HG03060 (cell line): ENCODE data around the gene S100A4.

Experiments
- ATAC-seq: cut with Tn5 transposase; IDR thresholded peaks from one replicate; pipeline ENCODE4 v1.9.1; 2021; ENCODE audit warnings: low read depth, moderate number of reproducible peaks; ENCODE audit not compliant: unreplicated experiment

The S100A4 gene

DNA sequence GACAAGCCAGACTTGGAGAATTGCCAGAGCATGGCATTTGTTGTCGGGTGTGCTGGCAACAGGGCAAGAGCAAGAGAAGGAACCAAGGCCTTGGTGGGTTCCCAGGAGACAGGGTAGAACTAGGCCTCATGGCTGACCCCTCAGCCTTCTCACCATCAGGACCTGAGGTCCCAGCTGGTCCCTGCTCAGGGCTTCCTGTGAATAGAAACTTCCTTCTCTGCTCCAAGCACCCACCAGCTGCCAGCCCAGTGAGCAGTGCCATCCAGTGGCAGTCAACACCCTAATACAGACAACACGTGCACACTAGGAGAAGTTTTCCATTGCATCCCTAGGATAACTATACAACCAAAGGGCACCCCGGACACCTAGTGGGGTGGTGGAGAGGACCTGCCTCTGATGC, 32.6 kb downstream of the S100A4 start:
- ATAC-seq, result no peak

GRCh38 chr1:153510984-153511410, 34.6 kb downstream of the S100A4 start:
- ATAC-seq, result no peak

- ATAC-seq, result no peak
Measured at GRCh38 chr1:153509729-153510354, 35.8 kb downstream of the S100A4 start.

DNA sequence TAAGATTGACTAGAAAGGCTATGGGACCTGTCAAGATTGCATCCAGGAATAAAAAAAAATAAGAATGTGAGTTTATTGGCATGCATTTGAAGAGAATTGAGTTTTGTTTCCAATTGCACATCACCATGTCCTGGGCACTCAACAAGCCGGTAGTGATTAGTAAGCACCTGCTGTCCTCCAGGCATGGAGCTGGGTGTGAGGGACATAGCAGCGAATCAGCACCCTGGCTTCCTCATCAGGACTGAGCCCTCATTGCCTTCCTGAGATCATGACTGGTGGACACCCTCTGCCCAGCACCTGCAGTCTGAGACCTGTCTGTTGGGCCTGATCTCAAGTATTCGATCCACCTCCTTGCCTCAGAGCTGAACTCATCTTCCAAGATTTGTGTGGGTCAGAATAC, 36.6 kb downstream of the S100A4 start:
- ATAC-seq, result no peak

DNA sequence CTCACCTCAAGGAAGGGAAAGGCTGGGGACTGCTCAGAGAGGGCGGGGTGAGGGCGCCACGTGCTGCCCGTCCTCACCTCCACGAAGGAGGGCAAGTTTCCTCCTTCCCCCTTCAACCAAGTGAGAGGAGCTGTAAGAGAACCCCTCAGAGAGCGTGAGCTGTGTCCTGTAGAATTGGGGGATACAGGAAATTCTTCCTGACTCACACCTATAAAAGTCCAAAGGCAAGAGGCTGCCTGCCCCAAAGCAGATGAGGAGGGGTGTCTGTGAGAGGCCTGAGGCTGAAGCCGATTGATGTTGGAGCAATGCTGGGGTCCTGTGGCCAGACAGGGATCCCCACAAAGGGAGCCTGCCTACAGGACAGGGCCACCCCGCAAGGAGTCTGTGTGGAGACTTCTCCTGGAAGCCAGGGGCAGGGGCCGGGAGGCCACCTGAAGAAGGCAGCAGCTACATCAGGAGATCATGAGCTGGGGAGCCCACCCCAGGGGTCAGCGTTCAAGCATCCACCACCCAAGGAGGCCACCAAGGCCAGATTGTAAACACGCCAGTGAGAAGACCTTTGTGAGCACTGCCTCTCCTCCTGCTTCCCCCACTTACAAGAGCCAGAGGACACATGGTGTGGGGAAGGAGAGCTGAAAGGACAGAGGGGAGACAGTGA, 37.6 kb downstream of the S100A4 start:
- ATAC-seq, result no peak

GRCh38 chr1:153506831-153507413, 38.7 kb downstream of the S100A4 start:
- ATAC-seq, result no peak

- ATAC-seq, result no peak
Measured at GRCh38 chr1:153506386-153506785, 39.2 kb downstream of the S100A4 start.

GRCh38 chr1:153505576-153505975, 40.0 kb downstream of the S100A4 start:
- ATAC-seq, result no peak

DNA sequence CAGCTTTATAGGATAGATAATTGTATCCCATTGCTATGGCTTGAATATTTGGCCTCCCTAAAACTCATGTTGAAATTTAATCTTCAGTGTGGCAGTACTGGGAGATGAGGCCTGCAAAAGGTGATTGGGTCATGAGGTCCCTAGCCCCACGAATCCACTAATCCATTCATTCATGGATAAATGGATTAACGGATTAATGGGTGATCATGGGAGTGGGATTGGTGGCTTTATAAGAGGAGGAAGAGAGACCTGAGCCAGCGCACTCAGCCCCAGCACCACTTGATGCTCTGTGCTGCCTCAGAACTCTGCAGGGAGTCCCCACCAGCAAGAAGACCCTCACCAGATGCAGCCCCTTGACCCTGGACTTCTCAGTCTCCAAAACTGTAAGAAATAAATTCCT, 41.8 kb downstream of the S100A4 start:
- no peak for ATAC-seq

DNA sequence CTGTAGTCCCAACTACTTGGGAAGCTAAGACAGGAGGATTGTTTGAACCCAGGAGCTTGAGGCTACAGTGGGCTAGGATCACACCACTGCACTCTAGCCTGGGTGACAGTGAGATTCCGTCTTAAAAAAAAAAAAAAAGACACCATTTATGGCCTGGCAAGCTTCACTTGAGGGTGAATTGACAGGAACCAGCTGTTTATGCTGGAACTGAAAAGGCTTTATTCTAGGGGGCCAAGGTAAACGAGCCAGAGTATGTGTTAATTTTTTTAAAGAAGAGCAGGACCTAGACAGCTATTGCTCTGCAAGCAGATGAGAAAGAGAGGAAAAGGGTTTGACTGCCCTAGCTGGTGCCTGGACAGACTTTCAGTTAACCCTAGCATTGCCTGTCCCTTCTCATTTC, 46.9 kb downstream of the S100A4 start:
- no peak for ATAC-seq

DNA sequence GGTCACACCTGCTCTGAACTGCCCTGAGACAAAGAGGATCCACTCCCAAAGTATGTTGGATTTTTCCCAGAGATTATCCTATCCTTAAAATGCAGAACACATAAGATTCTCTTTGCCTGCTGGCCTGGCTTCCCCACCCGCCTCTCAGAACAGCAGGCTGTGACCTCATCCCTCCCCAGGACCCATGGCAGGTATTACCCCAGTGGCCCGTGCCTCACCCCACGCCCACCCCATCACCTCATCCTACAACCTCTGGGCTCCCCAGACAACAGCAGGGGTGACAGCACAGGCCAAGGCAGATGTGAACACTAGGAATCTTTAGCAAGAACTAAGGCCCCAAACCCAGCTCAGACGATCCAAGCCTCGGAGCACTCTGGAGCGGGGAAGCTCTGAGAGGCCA, 50.1 kb downstream of the S100A4 start:
- no peak for ATAC-seq

DNA sequence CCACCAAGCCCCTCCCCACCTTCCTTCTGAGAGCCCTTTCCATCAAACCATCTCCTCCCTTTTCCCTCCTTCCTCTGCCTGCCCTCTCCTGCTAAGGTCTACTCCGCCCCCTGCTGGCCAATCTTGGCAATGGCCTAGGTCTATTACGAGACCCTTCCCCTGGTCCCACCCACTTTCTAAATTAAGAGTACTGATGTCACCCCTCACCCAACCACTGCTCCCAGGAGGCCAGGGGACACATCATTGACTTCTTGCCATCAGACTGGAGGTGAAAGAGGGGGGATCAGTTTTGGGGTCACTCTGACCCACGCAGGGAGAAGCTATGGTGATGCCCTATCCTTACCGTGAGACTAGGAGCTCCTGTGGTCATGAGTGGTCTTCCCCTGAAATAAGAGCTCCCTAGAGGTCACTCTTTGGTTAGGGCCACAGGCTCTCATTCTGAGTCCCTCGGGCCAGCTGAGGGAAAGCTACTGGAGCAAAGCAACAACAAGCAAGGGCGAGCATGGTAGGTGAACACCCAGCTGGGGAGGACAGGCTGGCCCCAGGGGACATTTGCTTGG, 50.5 kb downstream of the S100A4 start:
- ATAC-seq, result no peak
